ENCODE results near the gene KCTD2. TPM values are rescaled to one million over a fixed set of nuclear protein-coding genes. Genes with fewer than 3 reads are reported as not detected.

The KCTD2 gene
- total and polyA plus RNA-seq, 2 of the 13 experiments (the other 11 are each of a cell fraction or from before 2014, with no cell fraction given) = 28.3 to 32.6 TPM

- TF ChIP-seq ZNF281 (CRISPR knock-in tag; IDR thresholded peaks at IDR 0.05; ENCODE audit: borderline replicate concordance) (no peak), AGO2 (optimal IDR thresholded peaks at IDR 0.05; ENCODE audit: low read depth, low read length) (no peak), TBL1XR1 (IDR thresholded peaks at IDR 0.05; ENCODE audit: borderline replicate concordance, low read length, partially characterized antibody) (peak; percentile 25), ZNF318 (CRISPR knock-in tag; IDR thresholded peaks at IDR 0.05) (peak; percentile 91; the same call in 1 of the 2 replicates), NKX3-1 (CRISPR knock-in tag; IDR thresholded peaks at IDR 0.05) (peak; percentile 44; the same call in 1 of the 2 replicates), ZKSCAN1 (IDR thresholded peaks at IDR 0.05; ENCODE audit: low read length) (no peak), TEF (CRISPR knock-in tag; IDR thresholded peaks at IDR 0.05) (0 out of 2 replicates have a peak, but pooled peaks have one; percentile 14), TFDP2 (CRISPR knock-in tag; IDR thresholded peaks at IDR 0.05) (peak; percentile 89), FLYWCH1 (CRISPR knock-in tag; IDR thresholded peaks at IDR 0.05) (0 out of 2 replicates have a peak, but pooled peaks have one; percentile 13), ZBTB3 (CRISPR knock-in tag; IDR thresholded peaks at IDR 0.05; ENCODE audit: borderline replicate concordance, low read depth) (no peak), NFE2L1 (CRISPR knock-in tag; IDR thresholded peaks at IDR 0.05; ENCODE audit: borderline replicate concordance) (no peak), IKZF5 (CRISPR knock-in tag; IDR thresholded peaks at IDR 0.05) (no peak; the same call in 1 of the 2 replicates), ZNF775 (CRISPR knock-in tag; IDR thresholded peaks at IDR 0.05; ENCODE audit: borderline replicate concordance) (peak; percentile 42; the same call in 1 of the 2 replicates), JUN (CRISPR knock-in tag; IDR thresholded peaks at IDR 0.05) (no peak)
Observed at GRCh38 chr17:75034236-75034908, 12.7 kb upstream of the KCTD2 start (continued).

Data from HepG2 (cell line).